ENCODE data around the gene F3.
A peak's percentile ranks its signal among the peaks of the same experiment; 100 is the strongest.

Gene F3

DNA sequence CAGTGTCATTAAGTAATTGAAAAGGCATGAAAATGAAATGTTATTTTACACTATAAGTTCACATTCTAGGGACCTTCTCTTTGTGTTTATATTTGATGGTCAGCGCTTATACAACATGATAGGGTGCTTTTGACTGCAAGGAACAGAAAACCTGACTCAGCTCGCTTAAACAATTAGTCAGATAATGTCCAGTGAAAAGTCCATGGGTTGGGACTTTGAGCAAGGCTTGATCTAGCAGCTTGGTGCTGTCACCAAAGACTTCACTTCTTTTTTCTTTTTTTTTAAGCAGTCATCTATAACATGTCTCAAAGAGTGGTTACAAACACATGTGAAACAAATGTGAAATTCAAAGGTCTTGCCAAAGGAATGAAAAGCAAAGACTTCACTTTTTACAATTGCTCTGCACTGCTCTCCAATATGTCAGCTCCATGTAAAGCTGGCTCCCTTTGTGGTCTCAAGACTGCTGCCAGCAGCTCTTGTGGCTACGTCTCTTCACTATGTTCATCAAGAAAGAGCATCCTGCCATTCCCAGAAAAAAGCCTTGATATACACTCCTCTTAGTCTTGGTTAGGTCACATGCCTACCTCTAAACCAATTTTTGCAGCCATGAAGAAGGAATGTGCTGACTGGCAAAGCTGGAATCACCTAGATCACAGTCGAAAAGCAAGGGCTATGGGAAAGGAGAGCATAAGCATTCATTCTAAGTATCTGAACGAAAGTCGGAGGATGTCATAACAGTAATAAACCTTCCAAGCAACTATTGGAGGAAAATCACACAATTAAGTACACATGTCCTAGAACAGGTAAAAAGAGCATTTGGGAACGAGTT, 15.2 kb downstream of the F3 start:
- no peak for DNase-seq

DNA sequence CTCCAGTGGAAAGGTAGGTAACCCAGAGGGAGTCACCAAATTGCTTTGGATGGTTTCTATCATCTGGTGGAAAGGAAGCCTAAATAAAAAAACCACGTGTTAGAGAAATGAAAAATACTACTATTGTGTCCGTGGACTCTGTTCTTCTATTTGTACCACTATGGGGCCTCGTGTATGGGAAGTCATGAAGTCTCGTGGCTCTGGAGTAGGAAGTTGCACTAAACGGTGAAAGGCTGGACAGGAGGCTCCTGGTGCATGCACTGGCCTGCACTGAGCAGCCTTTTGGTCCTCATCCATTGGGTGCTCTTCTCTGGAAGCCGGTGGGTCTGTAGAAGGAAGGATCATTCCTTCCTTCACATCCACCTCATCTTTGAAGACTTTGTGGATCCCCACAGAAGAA, 17.0 kb downstream of the F3 start:
- no peak for DNase-seq

DNA sequence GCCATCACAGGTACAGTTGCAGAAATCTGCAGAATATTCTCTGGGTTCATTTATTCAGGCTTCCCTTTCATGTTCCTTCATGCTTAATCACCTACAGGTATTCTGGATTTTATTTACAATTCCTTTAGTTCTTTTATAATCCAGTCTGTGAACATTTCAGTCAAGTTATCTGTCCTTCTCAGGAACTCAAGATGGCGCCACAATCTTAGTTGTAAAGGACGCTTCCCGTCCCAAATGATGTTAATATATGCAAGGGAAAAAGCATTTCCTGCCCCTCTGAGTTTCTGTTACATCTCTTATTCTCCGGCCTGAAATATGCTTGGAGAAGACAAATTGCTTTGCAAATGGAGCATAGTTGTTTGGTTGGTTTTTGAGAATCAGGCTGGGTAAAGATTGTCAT, 19.3 kb downstream of the F3 start:
- DNase-seq = no peak

DNA sequence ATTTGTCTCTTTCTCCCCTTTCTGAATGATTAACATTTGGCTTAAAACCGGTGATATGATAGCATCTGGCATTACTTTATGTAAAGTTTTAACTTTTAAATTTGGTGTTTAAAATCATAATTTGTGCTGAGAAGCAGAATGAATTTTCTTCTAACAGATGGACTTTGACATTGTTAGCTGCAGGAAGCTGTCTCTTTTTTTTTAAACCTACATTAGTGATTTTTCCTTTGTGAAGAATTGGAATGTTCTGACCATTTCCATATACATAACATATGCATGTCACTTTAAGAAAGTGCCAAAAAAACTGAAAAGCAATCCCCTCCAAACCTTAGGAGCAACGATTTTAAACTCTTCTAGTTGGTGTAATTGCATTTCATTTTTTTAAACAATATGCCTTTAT, 22.2 kb downstream of the F3 start:
- no peak for DNase-seq

DNA sequence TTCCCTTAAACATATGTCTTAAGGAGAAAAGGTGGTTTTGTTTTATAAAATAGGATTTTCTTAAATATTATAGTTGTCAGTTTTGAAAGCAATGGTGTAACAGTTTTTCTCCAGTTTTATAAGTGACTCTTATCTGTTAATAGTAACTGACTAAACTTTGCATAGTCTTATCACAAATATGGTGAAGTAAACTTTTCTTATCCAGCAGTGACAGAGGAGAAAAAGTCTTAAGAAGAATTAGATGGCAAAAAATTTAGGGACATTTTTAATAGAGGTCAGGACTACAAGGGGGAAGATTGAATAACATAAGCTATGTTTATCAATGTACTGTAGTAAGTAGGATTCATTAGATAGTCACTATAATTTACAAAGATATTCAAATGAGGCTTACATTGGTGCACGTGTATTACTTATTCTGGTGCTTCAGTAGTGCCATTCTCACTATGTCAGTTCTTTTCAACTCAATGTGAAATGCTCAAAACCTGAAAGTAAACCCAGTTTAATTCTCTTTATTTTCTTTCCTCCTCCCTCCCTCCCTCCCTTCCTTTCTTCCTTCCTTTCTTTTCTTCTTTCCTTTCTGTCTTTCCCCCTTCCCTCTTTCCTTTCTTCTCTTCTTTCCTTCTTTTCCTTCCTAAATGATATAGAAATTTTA, 26.1 kb downstream of the F3 start:
- no peak for DNase-seq

DNA sequence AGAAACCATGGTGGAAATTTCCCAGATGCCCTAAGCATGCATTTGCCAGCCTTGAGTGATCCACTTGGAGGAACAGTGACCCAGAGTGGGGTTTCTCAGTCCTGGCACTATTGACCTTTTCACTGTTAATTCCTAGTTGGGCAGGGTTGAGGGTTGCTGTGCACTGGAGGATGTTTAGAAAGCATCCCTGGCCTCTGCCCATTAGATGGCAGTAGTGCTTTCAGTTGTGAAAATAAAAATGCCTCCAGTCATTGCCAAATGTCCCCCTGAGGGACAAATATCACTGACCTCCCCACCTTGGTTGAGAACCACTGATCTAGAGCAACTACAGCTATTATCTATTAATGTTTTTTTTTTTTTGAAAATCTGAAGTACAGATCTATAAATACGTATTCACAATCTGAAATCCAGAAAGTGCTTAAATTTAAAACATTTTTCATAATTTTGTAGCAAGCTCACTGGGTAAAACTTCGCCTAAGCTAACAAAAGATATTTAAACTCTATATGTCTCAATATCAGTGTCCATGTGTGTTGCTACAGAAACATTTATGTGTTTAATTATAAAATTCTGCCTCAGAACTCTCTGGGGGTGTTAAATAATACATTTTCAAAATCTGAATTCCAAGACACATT, 27.3 kb downstream of the F3 start:
- DNase-seq = no peak

- DNase-seq = no peak
Observed at GRCh38 chr1:94512816-94513215, 28.7 kb downstream of the F3 start.

DNA sequence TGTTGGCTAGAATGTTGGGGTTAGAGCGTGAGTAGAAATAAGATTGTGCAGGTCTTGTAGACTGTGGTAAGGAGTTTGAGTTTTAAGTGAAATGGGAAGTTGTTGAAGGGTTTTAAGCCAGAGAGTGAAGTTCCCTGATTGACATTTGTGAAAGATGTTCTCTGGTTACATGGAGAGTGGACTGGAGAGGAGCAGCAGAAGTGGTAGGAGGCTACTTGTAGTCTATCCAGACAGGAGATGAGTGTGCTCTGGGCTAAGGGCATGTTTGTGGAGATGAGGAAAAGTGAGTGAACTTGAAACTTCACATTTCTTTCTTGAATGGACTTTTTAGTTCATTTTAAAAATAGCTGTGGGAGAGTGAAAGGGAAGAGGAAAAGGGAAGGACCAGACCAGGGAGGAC, 37.0 kb downstream of the F3 start:
- DNase-seq = no peak

DNA sequence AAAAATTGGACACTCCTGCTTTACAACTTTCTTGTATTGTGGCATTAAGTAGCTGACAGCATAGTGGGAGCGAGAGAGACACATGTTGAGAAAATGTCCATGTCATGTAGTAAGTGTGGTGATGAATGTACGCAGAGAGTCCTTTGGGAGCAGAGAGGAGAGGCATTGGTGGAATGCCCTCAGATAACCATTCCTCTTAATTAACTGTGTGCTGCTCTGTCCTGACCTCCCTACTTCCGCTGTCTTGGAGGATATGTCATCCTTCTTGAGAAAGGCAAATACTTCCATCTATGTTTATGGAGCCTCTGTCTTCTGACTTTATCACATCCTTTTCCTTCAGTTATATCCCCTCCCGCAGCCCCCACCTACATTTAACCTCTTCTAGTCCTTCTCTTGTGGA, 38.4 kb downstream of the F3 start:
- no peak for DNase-seq

DNA sequence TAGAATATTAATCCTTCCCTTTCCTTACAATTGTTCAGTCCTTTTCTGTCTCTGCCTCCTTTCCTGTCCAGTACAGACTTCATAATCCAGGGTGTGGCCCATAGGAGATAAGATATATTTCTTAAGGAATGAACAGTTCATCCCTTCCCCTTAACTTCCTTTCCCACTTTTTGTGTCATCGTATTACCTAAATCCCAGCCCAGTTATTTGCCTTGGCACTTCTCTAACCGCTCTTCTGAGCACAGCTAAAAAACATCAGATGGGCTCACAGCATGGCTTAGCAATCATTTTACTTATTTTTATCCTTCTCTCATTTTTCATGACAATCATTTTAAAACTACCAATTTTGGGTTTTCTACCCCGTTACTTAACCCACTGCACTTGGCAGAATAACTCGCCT, 39.6 kb downstream of the F3 start:
- no peak for DNase-seq

GRCh38 chr1:94501426-94501825, 40.1 kb downstream of the F3 start:
- DNase-seq = no peak

- no peak for DNase-seq
Observed at GRCh38 chr1:94496076-94496755, 45.3 kb downstream of the F3 start.

GRCh38 chr1:94490556-94490955, 51.0 kb downstream of the F3 start:
- DNase-seq = no peak

GRCh38 chr1:94486990-94487389, 54.6 kb downstream of the F3 start:
- DNase-seq = no peak

DNA sequence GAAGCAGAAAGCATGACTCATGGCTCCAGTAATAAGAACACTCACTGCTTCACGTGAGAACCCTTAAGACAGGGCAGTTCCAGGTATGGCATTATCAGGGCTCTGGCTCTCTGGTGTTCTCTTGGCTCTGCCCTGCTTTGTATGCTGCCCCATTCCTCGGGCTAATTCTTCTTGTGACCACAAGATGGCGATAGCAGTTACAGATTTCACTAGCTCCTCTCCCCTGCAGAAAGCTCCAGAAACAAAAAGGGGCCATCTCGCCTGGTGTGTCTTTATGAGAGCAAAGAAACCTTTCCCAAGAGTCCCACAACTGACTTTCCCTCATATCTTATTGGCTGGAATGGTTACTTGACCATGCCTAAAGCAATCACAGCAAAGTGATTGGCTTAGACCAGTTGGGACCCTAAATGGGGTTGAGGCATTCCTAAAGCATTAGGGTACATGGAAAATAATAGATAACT, 60.1 kb downstream of the F3 start:
- peak; percentile 3 to 9 for DNase-seq

DNA sequence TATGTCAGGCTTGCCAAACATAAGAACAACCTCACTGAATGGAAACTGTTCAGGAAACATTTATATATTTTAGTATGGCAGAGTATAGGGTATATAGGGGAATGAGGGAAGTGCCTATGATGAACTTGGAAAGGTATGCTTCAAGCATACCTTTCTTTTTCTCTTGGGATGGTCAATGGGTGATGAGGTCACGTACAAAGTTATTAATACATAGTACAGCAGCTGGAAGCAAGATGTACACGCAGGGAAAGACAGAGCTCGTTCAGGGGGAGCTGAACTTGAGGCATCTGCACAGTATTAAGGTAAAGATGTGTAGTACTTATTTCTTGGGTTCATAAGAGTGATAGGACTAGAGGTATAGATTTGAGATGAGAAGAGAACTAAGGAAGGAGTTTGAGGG, 61.9 kb downstream of the F3 start:
- no peak for DNase-seq

All from cerebellar nuclear complex (tissue), 1 donor.